HG03460 (cell line): ENCODE data around the gene MAGT1.
"Not testable (repeated sequence)": the region's sequence is repeated elsewhere in the genome, so short reads cannot be mapped to it uniquely, and the experiment has no call there.

ENCODE experiments used
- ATAC-seq: cut with Tn5 transposase; IDR thresholded peaks from one replicate; pipeline ENCODE4 v1.9.1; 2021; ENCODE audit not compliant: unreplicated experiment

Gene MAGT1

DNA sequence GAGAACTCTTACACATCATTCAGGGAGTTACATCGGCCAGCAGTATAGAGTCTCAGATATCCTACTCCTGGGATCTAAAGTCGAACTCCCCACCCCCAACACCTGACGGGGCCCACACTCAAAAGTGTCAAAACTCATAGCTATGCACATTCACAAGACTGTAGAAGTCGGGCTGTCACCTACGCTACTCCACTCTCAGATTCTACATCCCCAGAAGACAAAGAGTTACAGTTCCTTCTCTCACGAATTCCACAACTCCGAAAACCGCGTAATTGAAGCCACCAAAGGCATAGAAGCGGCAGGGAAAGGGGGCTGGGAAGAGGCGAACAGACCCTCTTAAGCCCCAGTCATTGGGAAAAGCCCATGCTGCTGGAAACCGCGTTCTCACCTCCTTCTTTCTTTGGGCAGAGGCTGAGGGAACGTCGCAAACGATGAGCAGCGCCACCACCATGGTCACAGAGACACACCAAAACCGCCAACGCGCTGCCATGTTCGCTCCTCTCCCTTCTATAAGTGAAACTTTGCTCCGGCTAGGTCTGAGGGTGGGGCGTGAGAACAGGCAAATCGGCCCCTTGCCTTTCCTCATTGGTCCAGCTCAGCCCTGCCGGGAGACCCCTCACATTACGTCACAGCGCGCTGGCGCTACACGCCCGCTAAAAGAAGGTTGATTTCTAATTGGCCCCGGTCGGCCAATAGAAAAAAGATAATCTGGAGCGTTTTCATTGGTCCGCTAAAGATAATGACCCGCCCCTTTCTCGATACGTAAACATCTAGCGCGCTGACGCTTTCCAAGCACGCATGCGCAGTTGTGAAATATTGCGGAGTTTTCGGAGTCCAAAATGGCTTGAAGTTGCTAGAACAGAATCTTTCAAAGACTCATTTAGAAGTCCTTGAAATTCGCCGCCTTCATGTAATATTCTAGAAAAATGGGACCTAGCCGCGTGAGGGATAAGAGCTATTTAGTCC, at the start of gene MAGT1:
TSS of gene MAGT1 (minus strand) at position 515 of the 966 bp plus-strand sequence. CDS start at position 490, 25 bp downstream.
- ATAC-seq: peak; percentile 87

DNA sequence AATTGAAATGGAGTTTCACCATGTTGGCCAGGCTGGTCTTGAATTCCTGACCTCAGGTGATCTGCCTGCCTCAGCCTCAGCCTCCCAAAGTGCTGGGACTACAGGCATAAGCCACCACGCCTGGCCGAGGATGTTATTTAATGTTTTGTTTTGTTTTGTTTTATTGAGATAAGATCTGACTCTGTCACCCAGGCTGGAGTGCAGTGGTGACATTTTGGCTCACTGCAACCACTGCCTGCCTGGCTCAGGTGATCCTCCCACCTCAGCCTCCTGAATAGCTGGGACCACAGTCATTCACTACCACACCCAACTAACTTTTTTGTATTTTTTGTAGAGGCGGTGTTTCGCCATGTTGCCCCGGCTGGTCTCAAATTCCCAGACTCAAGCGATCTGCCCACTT, 49.8 kb upstream of the MAGT1 start:
- ATAC-seq: not testable (repeated sequence)

DNA sequence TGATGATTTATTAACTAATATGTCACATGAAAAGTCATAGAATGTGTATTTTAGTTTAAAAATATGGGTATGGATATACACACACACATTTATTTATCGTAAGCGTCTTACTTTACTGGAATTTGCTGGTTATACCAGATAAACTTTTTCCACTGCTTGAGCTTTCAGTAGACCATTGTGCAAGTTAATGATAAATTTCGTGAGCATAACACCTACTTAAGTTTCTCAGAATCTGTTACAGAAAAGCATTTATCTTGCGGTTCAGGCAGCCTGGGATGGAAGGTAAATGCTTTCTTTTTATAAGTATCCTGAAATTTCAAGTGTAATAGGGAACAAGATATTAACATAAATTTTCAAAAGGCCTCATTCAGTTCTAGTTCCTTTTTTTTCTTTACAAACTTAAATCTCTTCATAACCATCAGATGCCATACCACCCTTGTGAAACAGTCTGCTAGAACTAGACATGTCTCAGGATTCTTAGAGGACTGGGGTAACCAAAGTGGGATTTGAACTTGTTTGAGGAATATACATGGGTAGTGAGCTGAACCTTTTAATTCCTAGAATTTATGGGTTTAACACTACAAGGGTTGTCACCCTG, 42.9 kb upstream of the MAGT1 start:
- ATAC-seq: no peak

- no peak for ATAC-seq
These were observed 42.1 kb upstream of the MAGT1 start for GRCh38 chrX:77937291-77937690.

- ATAC-seq: no peak
These were observed 41.1 kb upstream of the MAGT1 start for GRCh38 chrX:77936299-77936698.

DNA sequence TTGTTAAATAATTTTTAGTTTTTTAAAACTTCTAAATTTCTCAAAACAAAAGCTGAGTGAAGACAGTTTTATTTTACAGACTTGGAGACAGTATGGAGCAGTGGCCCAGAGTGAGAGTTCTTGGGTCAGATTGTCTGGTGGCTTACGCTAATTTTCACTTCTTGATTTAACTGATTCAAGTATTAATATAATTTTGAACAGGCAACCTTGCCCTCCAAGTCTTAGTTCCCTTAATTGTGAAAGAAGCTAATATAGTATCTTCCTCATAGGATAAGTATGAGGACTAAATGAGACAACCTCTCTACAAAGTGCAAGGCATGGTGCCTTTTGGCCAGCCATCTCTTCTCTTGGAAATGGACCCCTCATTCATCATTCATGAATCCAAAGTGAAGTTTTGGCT, 40.7 kb upstream of the MAGT1 start:
- ATAC-seq: no peak

DNA sequence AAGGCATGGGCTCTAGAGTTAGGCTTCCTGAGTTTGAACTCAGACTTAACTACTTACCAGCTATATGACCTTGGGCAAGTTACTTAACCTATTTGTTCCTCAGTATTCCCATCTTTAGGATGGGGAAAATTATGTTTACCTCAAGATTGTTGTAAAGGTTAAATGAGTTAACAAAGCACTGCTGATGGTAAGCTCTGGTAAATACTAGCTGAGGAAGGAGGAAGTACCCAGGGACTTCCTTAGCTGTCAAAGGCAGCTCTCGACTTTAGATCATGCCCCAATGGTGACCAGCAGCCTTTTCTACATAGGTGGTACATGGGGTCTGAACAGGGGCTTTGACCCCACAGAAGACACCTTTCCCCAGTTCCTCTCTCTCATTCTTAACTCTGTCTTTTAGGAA, 35.3 kb upstream of the MAGT1 start:
- no peak for ATAC-seq

DNA sequence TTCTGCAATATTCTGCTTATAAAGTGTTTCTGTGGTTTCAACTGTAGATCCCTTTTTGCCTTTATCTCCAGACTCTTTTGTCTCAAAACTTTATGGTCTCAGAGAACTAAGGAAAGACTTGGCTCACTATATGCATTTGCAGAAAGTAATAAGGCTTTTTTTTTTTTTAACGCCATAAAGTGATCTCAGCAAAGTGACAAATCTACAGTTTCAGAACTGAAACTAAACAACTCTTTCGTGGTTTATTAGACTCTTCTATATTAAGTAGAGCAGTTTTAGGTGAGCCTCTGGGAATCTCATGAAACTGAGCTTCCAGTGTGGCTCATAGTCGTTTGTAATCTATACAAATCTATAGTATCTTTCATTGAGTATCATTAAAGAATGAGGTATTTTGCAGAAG, 30.5 kb upstream of the MAGT1 start:
- no peak for ATAC-seq

DNA sequence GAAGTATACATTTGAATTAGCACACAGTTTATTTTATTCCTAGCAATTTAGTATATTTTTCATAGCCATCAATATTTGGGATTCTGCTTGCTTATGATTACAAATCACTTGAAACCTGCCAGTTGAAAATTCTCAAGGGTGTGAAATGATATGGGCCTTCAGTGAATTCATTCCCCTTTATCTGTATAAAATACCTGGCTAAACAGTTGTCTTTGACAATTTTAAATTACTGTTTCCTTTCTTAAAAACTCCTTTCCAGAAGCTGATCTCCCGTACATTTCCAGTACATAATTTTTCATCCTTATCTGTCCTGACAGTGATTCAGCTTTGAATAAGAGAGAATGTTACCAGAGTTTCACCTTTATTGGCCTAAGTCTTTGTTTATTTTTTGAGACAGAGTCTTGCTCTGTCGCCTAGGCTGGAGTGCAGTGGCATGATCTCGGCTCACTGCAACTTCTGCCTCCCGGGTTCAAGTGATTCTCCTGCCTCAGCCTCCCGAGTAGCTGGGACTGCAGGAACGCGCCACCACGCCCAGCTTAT, 29.2 kb upstream of the MAGT1 start:
- no peak for ATAC-seq

DNA sequence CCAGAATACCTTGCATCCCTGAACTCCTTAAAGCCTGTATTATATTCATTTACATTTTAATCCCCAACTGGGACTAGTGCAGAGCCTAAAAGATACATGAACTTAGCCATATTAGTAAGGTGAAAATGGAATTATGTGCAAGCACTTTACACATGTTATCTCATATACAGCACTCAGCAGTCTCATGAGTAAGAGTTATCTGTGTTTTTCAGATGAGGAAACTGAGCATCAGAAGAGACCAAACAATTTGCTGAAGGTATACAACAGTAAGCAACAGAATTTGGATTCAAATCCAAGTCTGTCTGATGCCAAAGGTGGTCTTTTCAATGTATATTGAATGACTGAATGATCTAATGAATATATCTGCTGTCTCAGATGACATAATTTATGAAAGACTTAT, 27.6 kb upstream of the MAGT1 start:
- ATAC-seq: no peak

GRCh38 chrX:77919370-77919769, 24.1 kb upstream of the MAGT1 start:
- not testable (repeated sequence) for ATAC-seq

- no peak for ATAC-seq
These were observed 23.3 kb upstream of the MAGT1 start for GRCh38 chrX:77918568-77918967.

DNA sequence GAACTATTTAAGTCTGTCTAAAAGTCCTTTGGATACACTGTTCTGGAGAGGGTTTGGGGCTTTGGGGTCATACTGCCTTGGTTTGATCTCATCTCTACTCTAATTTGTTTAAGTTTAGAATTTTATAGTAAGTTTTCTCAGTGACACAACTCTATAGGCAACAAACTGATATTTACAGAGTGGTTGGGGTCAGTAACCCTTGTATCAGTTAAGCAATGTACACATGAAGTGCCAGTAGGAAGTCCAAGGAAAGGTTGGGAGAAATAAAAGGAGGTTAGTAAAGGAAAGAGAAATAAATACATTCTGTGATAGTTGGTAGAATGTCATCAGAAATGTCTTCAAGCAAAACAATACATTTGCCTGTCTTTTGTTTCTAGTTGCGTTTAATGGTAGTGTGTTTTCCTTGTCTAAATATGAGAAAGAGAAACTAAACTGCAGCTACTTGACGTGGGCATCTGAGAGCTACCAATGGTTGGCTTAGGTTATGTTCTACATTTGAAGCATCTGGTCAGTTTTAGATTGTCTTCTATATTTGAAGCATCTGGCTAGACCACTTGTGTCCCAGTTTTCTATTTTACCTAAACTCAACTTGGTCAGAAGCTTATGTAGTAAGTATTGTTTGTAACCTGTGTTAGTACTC, 22.2 kb upstream of the MAGT1 start:
- peak; percentile 50 for ATAC-seq

DNA sequence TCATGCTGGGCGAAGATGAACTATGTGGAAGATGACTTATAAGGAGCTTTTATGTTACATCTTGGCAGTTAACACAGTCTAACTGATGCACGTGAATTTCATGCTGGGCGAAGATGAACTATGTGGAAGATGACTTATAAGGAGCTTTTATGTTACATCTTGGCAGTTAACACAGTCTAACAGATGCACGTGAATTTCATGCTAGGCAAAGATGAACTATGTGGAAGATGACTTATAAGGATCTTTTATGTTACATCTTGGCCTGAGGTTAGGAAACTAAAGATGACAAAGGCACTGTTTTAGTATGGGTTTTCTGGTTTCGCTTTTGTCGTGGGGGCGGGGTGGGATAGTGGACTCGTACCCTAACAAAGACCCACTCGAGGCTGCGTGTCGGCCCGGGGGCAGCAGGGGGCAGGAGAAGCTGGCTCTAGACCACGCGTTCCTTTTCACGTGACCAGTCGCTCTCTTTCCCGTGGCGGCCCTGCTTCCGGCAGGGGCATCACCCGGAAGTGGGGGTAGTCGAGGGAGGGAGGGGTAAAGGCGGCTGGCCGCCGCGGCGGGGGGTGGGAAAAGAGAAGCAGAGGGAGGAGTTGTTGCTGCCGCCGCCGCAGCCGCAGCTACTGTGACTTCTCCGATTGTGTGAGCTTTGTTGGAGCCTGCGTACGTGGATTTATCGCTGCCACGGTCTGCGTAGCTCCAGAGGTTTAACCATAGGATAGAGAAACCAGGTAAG, 15.0 kb upstream of the MAGT1 start, which contains the start of gene ATP7A:
TSS of gene ATP7A (plus strand) at position 586 of the 733 bp plus-strand sequence. CDS start 60,949 bp downstream, outside the sequence.
- peak; percentile 96 for ATAC-seq

- ATAC-seq: no peak
These were observed 6.3 kb upstream of the MAGT1 start for GRCh38 chrX:77901506-77901905.

DNA sequence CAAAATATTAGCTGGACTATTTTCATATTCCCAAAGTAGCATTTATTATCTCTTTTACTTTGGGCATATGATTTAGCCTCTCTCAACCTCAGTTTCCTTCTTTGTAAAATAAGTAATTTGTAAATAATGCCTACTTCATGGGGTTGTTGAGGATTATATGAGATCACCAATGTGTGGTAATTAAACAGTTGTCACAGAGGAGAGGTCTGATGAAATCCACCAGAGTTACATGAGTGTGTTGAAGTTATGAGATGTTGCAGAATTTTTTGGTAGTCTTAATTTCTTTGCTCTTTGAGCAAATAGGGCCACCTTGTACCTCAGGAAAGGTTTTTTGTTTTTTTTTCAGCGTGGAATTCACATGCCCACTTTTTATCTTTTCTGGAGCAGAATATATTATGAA, 5.5 kb upstream of the MAGT1 start:
- no peak for ATAC-seq

GRCh38 chrX:77899081-77899828, 4.0 kb upstream of the MAGT1 start, which contains the start of gene COX7B:
TSS of gene COX7B (plus strand) at chrX:77899468. CDS start at chrX:77899554, 86 bp downstream.
- peak; percentile 59 for ATAC-seq

DNA sequence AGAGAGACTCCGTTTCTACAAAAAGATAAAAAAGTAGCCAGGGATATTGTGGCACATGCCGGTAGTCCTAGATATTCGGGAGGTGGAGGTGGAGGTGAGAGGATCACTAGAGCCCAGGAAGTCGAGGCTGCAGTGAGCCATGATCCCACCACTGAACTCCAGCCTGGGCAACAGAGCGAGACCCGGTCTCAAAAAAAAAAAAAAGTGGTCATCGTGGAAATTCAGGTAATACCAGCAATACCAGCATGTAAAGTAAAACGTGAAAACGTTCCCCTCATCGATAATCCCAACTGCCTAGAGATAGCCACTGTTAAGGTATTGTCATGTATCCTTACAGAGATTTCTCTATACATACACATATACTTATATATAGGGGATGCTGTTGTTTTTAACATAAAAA, 1.5 kb downstream of the MAGT1 start:
- ATAC-seq: no peak

GRCh38 chrX:77892887-77893286, 2.3 kb downstream of the MAGT1 start:
- no peak for ATAC-seq

DNA sequence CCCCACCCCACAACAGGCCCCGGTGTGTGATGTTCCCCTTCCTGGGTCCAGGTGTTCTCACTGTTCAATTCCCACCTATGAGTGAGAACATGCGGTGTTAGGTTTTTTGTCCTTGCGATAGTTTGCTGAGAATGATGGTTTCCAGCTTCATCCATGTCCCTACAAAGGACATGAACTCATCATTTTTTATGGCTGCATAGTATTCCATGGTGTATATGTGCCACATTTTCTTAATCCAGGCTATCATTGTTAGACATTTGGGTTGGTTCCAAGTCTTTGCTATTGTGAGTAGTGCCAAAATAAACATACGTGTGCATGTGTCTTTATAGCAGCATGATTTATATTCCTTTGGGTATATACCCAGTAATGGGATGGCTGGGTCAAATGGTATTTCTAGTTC, 13.8 kb downstream of the MAGT1 start:
- ATAC-seq: not testable (repeated sequence)
